ENCODE measurements around the gene PNPLA7.
"Not testable (repeated sequence)": the region's sequence is repeated elsewhere in the genome, so short reads cannot be mapped to it uniquely, and the experiment has no call there.

Gene PNPLA7

GRCh38 chr9:137551264-137552021 is 1.2 kb upstream of the PNPLA7 start, which contains the start of gene MRPL41:
MRPL41 (plus strand) TSS chr9:137551879; CDS start chr9:137552082, 203 bp downstream.
- peak within 1 kb of the TSS; percentile 93 for H3K4me3 ChIP-seq (ENCODE audit: low read depth, low read length)
- DNase-seq (ENCODE audit: low read depth), result no peak
- TF ChIP-seq, protein P1, sequence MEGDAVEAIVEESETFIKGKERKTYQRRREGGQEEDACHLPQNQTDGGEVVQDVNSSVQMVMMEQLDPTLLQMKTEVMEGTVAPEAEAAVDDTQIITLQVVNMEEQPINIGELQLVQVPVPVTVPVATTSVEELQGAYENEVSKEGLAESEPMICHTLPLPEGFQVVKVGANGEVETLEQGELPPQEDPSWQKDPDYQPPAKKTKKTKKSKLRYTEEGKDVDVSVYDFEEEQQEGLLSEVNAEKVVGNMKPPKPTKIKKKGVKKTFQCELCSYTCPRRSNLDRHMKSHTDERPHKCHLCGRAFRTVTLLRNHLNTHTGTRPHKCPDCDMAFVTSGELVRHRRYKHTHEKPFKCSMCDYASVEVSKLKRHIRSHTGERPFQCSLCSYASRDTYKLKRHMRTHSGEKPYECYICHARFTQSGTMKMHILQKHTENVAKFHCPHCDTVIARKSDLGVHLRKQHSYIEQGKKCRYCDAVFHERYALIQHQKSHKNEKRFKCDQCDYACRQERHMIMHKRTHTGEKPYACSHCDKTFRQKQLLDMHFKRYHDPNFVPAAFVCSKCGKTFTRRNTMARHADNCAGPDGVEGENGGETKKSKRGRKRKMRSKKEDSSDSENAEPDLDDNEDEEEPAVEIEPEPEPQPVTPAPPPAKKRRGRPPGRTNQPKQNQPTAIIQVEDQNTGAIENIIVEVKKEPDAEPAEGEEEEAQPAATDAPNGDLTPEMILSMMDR (IDR thresholded peaks at IDR 0.05; ENCODE audit: control insufficient read depth, extremely low read depth, insufficient read depth), result peak; percentile 56

- H3K4me3 ChIP-seq (ENCODE audit: low read depth, low read length), result peak overlapping the region; percentile 66
- DNase-seq (ENCODE audit: low read depth), result not testable (repeated sequence)
Observed at GRCh38 chr9:137550958-137551263, 709 bp upstream of the PNPLA7 start.

DNA sequence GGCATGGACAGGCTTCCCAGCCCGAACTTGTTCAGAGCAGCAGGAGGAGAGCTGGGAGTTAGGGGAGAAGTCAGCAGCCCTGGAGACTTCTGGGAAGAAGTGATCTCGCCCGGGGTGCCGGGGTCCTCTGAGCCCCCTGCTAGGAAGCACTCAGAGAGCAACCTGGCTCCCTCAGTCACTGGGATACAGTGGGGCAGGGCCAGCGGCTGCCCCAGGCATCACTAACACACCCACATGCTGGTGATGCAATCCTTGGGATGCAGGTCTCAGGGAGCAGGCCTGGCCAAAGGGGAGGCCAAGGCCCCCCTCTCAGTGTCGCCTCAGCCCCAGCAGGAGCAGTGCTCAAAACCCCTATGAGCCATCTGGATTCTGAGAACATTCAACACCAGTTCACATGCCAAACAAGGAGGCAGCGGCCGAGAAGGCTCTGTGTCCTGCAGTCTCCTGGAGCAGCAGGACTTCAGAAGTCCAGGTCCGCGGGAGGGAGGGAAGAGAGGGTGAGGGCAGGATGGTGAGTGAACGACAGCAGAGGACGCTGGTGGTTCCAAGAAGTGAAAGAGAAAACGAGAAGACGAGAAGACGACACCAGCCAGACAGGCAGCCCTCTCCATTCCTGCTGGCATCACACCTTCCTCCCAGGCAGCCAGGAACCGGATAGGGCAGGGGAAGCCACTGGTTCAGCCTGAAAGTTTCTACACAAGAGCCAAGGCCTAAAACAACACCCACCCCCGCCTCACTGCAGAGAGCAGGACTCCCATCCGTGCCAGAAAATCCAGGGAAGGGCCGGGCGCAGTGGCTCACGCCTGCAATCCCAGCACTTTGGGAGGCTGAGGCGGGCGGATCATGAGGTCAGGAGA is 2.3 kb downstream of the PNPLA7 start:
- no peak overlapping the region for H3K4me3 ChIP-seq (ENCODE audit: low read depth, low read length)
- DNase-seq (ENCODE audit: low read depth), result no peak
- TF ChIP-seq, protein P1 (IDR thresholded peaks at IDR 0.05; ENCODE audit: control insufficient read depth, extremely low read depth, insufficient read depth), result no peak

- TF ChIP-seq, protein P1 (IDR thresholded peaks at IDR 0.05; ENCODE audit: control insufficient read depth, extremely low read depth, insufficient read depth), result no peak
- no peak overlapping the region for H3K4me3 ChIP-seq (ENCODE audit: low read depth, low read length)
- no peak for DNase-seq (ENCODE audit: low read depth)
Observed at GRCh38 chr9:137545123-137545522, 5.1 kb downstream of the PNPLA7 start.

- no peak for DNase-seq (ENCODE audit: low read depth)
- no peak overlapping the region for H3K4me3 ChIP-seq (ENCODE audit: low read depth, low read length)
- TF ChIP-seq, protein P1 (IDR thresholded peaks at IDR 0.05; ENCODE audit: control insufficient read depth, extremely low read depth, insufficient read depth), result no peak
Observed at GRCh38 chr9:137544176-137544760, 5.9 kb downstream of the PNPLA7 start.

DNA sequence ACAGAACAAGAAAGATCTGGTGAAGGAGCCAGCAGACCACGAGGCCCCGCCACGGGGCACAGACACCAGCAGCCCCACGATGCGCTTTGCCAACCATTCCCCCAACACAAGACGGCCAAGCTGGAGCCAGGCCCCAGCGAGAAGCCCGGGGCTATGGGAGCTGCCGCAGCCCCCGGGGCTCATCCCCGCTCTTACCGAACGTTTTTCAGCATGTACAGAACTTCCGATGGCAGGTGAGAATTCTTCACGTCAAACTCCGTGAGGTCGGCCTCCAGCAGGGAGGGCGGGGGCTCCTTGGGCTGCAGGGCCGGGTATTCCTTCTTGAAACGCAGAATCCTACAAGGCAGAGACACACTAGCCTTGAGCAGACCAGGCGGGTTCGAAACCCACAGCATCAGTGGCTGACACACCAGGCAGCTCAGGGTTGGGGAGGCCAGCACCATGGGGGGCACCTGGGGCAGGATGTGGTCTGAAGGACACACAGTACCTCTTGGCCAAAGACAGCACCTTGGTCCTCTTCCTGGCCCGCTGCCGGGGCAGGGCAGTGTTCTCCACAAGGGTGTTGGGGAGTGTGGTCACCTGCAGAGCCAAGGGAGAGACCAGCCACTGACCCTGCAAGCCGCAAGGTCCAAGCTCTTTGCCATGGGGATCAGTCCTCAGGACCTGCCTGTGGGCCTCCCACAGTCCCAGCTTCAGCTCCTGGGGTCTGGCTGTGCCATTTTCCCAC is 6.8 kb downstream of the PNPLA7 start:
- no peak overlapping the region for H3K4me3 ChIP-seq (ENCODE audit: low read depth, low read length)
- no peak for DNase-seq (ENCODE audit: low read depth)
- TF ChIP-seq, protein P1 (IDR thresholded peaks at IDR 0.05; ENCODE audit: control insufficient read depth, extremely low read depth, insufficient read depth), result no peak

All from LNCaP clone FGC (cell line).